ENCODE measurements around the gene GPX1.

- TF ChIP-seq CTCF (IDR thresholded peaks at IDR 0.05): no peak
- no peak for TF ChIP-seq POLR2A (IDR thresholded peaks at IDR 0.05)
Measured at GRCh38 chr3:49313896-49314688, 44.1 kb downstream of the GPX1 start.

Measured in testis (tissue), 2 donors.